Neutrophil (primary cell): ENCODE data around the gene PIK3R2.

Source experiments
- H3K27ac ChIP-seq: fragments of 200-600 bp; sonication (generic); 2 replicates; pipeline ENCODE4 v1.5.1; 2016; ENCODE audit warnings: mild to moderate bottlenecking, moderate library complexity
- H3K27me3 ChIP-seq: fragments of 200-600 bp; sonication (generic); 2 replicates; pipeline ENCODE4 v1.6.0; 2016; ENCODE audit warnings: mild to moderate bottlenecking
- H3K36me3 ChIP-seq: fragments of 200-600 bp; sonication (generic); 2 replicates; pipeline ENCODE4 v1.5.1; 2017
- H3K4me1 ChIP-seq, 2 experiments: fragments of 200-600 bp in 1 of 2; sonication (generic) in 1 of 2; 1 replicate in 1 of 2; 2 replicates in 1 of 2; pipeline versions ENCODE4 v1.5.1 to v1.6.1; 2013 to 2016; ENCODE audit warnings: low read depth in 1 of 2, low read length in 1 of 2, mild to moderate bottlenecking in 1 of 2, moderate library complexity in 1 of 2; ENCODE audit not compliant: control insufficient read depth in 1 of 2, insufficient read depth in 1 of 2
- H3K4me3 ChIP-seq, 2 experiments: fragments of 200-600 bp in 1 of 2; sonication (generic) in 1 of 2; 1 replicate in 1 of 2; 2 replicates in 1 of 2; pipeline ENCODE4 v1.5.1; 2013 to 2016; ENCODE audit warnings: low read depth in 1 of 2, low read length in 1 of 2, mild to moderate bottlenecking in 1 of 2, moderate library complexity in 1 of 2
- H3K9me3 ChIP-seq: fragments of 200-600 bp; sonication (generic); 2 replicates; pipeline ENCODE4 v1.5.1; 2016
- TF ChIP-seq, protein P1 (sequence below): fragments of 200-600 bp; sonication (generic); IDR thresholded peaks from 2 replicates; pipeline ENCODE4 v1.5.1; 2016; ENCODE audit warnings: antibody characterized with exemption

PIK3R2 gene

DNA sequence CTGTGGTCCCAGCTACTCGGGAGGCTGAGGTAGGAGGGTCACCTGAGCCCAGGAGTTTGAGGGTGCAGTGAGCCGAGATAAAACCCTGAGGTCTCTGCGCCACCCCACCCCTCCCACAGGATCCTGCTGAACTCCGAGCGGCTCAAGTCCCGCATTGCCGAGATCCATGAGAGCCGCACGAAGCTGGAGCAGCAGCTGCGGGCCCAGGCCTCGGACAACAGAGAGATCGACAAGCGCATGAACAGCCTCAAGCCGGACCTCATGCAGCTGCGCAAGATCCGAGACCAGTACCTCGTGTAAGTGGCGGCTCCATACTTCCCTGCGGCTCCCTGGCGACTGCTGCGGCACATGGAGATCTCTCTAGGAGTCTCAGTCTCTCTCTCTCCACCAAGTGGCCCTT is 14.0 kb downstream of the PIK3R2 start:
- peaks cover 28 to 42% of the 10 kb centered on the region in 2 experiments for H3K4me1 ChIP-seq
- no peaks in the 10 kb centered on the region for H3K27me3 ChIP-seq
- H3K4me3 ChIP-seq: no peak overlapping the region
- TF ChIP-seq, protein P1, sequence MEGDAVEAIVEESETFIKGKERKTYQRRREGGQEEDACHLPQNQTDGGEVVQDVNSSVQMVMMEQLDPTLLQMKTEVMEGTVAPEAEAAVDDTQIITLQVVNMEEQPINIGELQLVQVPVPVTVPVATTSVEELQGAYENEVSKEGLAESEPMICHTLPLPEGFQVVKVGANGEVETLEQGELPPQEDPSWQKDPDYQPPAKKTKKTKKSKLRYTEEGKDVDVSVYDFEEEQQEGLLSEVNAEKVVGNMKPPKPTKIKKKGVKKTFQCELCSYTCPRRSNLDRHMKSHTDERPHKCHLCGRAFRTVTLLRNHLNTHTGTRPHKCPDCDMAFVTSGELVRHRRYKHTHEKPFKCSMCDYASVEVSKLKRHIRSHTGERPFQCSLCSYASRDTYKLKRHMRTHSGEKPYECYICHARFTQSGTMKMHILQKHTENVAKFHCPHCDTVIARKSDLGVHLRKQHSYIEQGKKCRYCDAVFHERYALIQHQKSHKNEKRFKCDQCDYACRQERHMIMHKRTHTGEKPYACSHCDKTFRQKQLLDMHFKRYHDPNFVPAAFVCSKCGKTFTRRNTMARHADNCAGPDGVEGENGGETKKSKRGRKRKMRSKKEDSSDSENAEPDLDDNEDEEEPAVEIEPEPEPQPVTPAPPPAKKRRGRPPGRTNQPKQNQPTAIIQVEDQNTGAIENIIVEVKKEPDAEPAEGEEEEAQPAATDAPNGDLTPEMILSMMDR: no peak
- H3K9me3 ChIP-seq: no peaks in the 10 kb centered on the region
- no peaks in the 10 kb centered on the region for H3K36me3 ChIP-seq
- no peak overlapping the region for H3K27ac ChIP-seq

DNA sequence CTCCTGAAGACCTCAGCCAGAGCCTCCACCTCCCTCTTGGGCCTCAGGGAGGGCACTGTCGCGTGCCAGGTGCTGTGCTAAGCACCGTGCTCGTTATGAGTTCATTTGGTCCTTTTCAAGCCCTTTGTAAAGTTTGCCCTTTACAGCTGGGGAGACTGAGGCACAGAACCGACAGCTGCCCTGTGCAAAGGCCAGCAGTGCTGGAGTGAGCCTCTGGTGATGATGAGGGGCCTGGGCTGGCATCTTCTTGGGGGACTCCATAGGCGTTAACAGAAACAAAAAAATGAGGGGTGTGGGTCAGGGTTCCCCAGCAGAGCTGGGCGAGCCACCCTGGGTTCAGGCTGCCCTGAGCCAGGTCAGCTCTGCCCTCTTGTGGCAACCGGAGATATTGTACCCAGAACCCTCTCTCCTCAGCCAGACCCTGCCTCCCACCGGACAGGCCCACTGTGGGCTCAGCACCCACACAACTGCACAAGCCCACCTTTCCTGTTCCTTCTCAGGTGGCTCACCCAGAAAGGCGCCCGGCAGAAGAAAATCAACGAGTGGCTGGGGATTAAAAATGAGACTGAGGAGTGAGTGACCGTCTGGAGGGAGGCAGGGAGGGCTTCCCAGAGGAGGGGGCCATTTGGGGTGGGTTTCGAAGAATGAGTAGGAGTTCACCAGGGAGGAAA is 15.1 kb downstream of the PIK3R2 start:
- no peaks in the 10 kb centered on the region for H3K27me3 ChIP-seq
- H3K4me3 ChIP-seq: no peak overlapping the region
- peaks cover 39 to 53% of the 10 kb centered on the region in 2 experiments for H3K4me1 ChIP-seq
- peak overlapping the region; percentile 98 for H3K27ac ChIP-seq
- H3K36me3 ChIP-seq: no peaks in the 10 kb centered on the region
- TF ChIP-seq, protein P1: peak; percentile 85
- H3K9me3 ChIP-seq: no peaks in the 10 kb centered on the region

DNA sequence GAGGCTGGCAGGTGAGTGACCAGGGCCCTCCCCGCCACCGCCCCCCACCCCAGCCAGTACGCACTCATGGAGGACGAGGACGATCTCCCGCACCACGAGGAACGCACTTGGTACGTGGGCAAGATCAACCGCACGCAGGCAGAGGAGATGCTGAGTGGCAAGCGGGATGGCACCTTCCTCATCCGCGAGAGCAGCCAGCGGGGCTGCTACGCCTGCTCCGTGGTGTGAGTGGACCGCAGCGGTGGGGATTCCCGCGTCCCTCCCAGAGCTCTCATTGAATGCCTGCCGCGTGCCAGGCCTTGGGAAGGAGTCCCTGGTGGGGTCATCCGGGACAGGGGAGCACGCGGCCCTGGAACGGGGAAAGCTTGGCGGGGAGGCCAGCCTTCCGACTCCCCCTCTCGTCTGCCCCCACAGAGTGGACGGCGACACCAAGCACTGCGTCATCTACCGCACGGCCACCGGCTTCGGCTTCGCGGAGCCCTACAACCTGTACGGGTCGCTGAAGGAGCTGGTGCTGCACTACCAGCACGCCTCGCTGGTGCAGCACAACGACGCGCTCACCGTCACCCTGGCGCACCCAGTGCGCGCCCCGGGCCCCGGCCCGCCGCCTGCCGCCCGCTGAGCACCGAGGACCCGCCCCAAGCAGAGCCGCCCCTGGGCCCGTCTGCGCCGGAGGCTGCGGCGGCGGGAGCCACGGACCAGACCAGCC is 15.9 kb downstream of the PIK3R2 start:
- Histone ChIP-seq H3K36me3 (no peaks in the 10 kb centered on the region), H3K9me3 (no peaks in the 10 kb centered on the region), H3K27me3 (no peaks in the 10 kb centered on the region), H3K27ac (peak overlapping the region; percentile 98), H3K4me3 (no peak overlapping the region), H3K4me1 (peaks cover 44 to 58% of the 10 kb centered on the region in 2 experiments)
- TF ChIP-seq, protein P1: no peak

DNA sequence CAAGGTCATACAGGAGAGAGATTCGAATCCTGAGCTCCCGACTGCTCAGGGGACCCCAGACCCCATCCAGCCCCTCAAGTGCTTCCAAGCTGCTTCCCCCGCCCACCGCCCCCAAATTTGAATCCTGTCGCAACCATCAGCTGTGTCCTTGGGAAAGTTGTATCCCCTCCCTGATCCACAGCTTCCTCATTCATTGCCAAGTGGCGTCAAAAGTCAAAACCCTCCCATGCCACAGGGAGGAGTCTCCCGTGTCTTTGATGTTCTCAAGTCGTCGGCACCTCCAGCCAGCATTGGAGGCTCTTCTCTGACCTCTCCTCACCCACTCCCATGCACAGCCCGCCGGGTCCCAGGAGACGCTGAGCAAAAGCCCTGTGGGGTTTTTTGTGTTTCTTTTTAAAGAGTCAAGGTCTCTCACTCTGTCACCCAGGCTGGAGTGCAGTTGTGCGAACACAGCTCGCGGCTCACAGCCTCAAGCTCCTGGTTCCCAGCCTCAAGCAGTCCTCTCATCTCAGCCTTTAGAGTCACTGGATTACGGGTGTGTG is 17.8 kb downstream of the PIK3R2 start:
- Histone ChIP-seq H3K4me3 (peak overlapping the region; percentile 46 to 52), H3K4me1 (peaks cover 62 to 76% of the 10 kb centered on the region in 2 experiments), H3K36me3 (peaks cover 9% of the 10 kb centered on the region)

DNA sequence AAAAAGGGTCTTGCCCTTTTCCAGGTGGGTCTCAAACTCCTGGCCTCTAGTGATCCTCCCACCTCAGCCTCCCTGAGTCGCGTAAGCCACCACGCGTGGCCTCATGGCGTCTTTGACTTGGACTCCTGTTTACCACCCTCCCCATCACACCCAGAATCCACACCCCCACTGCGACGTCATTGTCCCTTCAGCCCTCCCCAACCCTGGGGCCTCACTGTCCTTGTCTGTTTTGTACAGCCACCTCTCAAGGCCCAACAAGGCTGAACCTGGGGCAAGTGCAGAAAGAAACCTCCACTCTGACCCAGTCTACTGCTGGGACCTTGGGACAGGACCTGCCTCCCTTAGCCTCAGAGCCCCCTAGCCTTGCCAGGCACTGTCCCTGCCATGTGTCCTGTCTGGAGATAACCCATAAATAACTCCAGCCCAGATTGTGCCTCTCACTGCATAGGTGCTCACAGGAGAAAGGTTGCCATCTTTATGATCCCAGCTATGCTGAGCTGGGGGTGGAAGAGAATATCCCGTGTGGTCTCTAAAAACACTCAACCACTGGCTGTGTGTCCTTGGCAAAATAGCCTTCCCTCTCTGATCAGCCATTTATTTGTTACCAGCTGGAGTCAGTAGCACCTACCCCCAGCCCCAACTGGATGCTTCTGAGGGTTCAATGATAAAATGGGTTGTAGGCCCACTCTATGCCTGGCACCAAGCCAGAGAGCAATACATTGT is 18.8 kb downstream of the PIK3R2 start:
- H3K36me3 ChIP-seq: peaks cover 18% of the 10 kb centered on the region
- peaks cover 69 to 83% of the 10 kb centered on the region in 2 experiments for H3K4me1 ChIP-seq
- TF ChIP-seq, protein P1: no peak
- no peak overlapping the region for H3K4me3 ChIP-seq
- H3K27me3 ChIP-seq: peaks cover 15% of the 10 kb centered on the region
- H3K9me3 ChIP-seq: no peaks in the 10 kb centered on the region
- H3K27ac ChIP-seq: peak overlapping the region; percentile 98

More for the DNA sequence above, 17.8 kb downstream of the PIK3R2 start:
- Histone ChIP-seq H3K27ac (peak overlapping the region; percentile 98), H3K9me3 (no peaks in the 10 kb centered on the region), H3K27me3 (peaks cover 9% of the 10 kb centered on the region)
- TF ChIP-seq, protein P1: no peak
